Keratinocyte (primary cell): ENCODE results near the gene RBFOX1. TPM values are rescaled to one million over a fixed set of nuclear protein-coding genes. Genes with fewer than 3 reads are reported as not detected.

ENCODE experiments used
- DNase-seq: peaks from one replicate; pipeline ENCODE4 v3.0.0-alpha.2; 2011; ENCODE audit warnings: low read depth, missing footprints, low spot score
- FAIRE-seq: peaks from 2 replicates; lab custom pipeline; 2011; peaks lifted over from hg19 to GRCh38; lab: Jason Lieb, UNC
- H2AFZ ChIP-seq: 2 replicates; pipeline ENCODE4 v1.6.0; 2012; ENCODE audit warnings: low read length, control low read depth, inconsistent platforms; ENCODE audit not compliant: control insufficient read depth
- H3K27ac ChIP-seq: 2 replicates; pipeline ENCODE4 v1.5.1; 2011; ENCODE audit warnings: low read length; ENCODE audit not compliant: control insufficient read depth, insufficient read depth
- H3K27me3 ChIP-seq: 3 replicates; pipeline ENCODE4 v1.6.0; 2011; ENCODE audit warnings: low read length; ENCODE audit not compliant: control insufficient read depth, insufficient read depth; ENCODE audit errors: extremely low read depth
- H3K36me3 ChIP-seq, 2 experiments: 2 replicates in 1 of 2; 3 replicates in 1 of 2; pipeline ENCODE4 v1.5.1; 2011; ENCODE audit warnings: low read length in 2 of 2, mild to moderate bottlenecking in 1 of 2; ENCODE audit not compliant: control insufficient read depth in 2 of 2, insufficient read depth in 2 of 2; ENCODE audit errors: extremely low read depth in 1 of 2
- H3K4me1 ChIP-seq: 3 replicates; pipeline ENCODE4 v1.5.1; 2011; ENCODE audit warnings: low read length; ENCODE audit not compliant: control insufficient read depth, insufficient read depth; ENCODE audit errors: extremely low read depth
- H3K4me2 ChIP-seq: 3 replicates; pipeline ENCODE4 v1.6.0; 2011; ENCODE audit warnings: low read depth, low read length; ENCODE audit not compliant: control insufficient read depth, insufficient read depth; ENCODE audit errors: extremely low read depth
- H3K4me3 ChIP-seq, 3 experiments: fragments of 200-600 bp in 1 of 3; sonication (generic) in 1 of 3; 2 replicates in 2 of 3; 3 replicates in 1 of 3; pipeline ENCODE4 v1.5.1; 2011 to 2016; ENCODE audit warnings: low read length in 3 of 3, mild to moderate bottlenecking in 3 of 3, control low read depth in 2 of 3, inconsistent platforms in 1 of 3, low read depth in 1 of 3, mixed read lengths in 1 of 3, mixed run types in 1 of 3, moderate library complexity in 1 of 3; ENCODE audit not compliant: control insufficient read depth in 2 of 3, insufficient read depth in 2 of 3; ENCODE audit errors: extremely low read depth in 1 of 3
- H3K79me2 ChIP-seq: 2 replicates; pipeline ENCODE4 v1.6.0; 2012; ENCODE audit warnings: low read length; ENCODE audit not compliant: control insufficient read depth, insufficient read depth
- H3K9ac ChIP-seq: 3 replicates; pipeline ENCODE4 v1.6.0; 2011; ENCODE audit warnings: low read length; ENCODE audit not compliant: control insufficient read depth, insufficient read depth; ENCODE audit errors: extremely low read depth
- H3K9me1 ChIP-seq: 3 replicates; pipeline ENCODE4 v1.6.0; 2011; ENCODE audit warnings: low read length; ENCODE audit not compliant: control insufficient read depth, insufficient read depth; ENCODE audit errors: extremely low read depth
- H3K9me3 ChIP-seq: 2 replicates; pipeline ENCODE4 v1.5.1; 2012; ENCODE audit warnings: low read depth, low read length; ENCODE audit not compliant: control insufficient read depth
- H4K20me1 ChIP-seq: 3 replicates; pipeline ENCODE4 v1.6.0; 2011; ENCODE audit warnings: low read length; ENCODE audit not compliant: control insufficient read depth, insufficient read depth; ENCODE audit errors: extremely low read depth
- EZH2 ChIP-seq: IDR thresholded peaks from one replicate; pipeline ENCODE4 v1.6.1; 2012; ENCODE audit warnings: inconsistent platforms, mild to moderate bottlenecking, low read length, moderate library complexity
- dilution Hi-C: fragments of 300-500 bp; cut with MboI; formaldehyde crosslinking; loops from one replicate; pipeline ENCODE4 v1.7.0; 2020; ENCODE audit warnings: low sequenced_read_pairs; ENCODE audit not compliant: extremely low pct_ligation_motif_present
- polyA plus RNA-seq, 5 experiments: library from polyadenylated mRNA; depleted of rRNA in 3 of 5; stranded (reverse) in 3 of 5; stranded (forward) in 1 of 5; unstranded in 1 of 5; fragments of >200 nt; gene quantifications; 1 replicate in 1 of 5; 2 replicates in 3 of 5; 3 replicates in 1 of 5; pipeline versions ENCODE4 v1.2.1 to v1.2.3, GENCODE V29; 2011 to 2012; ENCODE audit warnings: missing spikeins in 2 of 5, low read depth in 1 of 5, low replicate concordance in 1 of 5
- TF ChIP-seq, protein P1 (sequence below), 3 experiments: IDR thresholded peaks in 1 of 3; conservative IDR thresholded peaks in 1 of 3; optimal IDR thresholded peaks in 1 of 3; 2 replicates in 2 of 3; 3 replicates in 1 of 3; pipeline versions ENCODE3 to v1.5.1; 2011; ENCODE audit warnings: low read length in 3 of 3, mild to moderate bottlenecking in 3 of 3, moderate library complexity in 2 of 3, control low read depth in 1 of 3, inconsistent platforms in 1 of 3; ENCODE audit not compliant: insufficient read depth in 2 of 3; ENCODE audit errors: extremely low read depth in 1 of 3

The RBFOX1 gene
- polyA plus RNA-seq, 1 donor (not counting 4 experiments of a cell fraction or from before 2014, with no cell fraction given): not detected

DNA sequence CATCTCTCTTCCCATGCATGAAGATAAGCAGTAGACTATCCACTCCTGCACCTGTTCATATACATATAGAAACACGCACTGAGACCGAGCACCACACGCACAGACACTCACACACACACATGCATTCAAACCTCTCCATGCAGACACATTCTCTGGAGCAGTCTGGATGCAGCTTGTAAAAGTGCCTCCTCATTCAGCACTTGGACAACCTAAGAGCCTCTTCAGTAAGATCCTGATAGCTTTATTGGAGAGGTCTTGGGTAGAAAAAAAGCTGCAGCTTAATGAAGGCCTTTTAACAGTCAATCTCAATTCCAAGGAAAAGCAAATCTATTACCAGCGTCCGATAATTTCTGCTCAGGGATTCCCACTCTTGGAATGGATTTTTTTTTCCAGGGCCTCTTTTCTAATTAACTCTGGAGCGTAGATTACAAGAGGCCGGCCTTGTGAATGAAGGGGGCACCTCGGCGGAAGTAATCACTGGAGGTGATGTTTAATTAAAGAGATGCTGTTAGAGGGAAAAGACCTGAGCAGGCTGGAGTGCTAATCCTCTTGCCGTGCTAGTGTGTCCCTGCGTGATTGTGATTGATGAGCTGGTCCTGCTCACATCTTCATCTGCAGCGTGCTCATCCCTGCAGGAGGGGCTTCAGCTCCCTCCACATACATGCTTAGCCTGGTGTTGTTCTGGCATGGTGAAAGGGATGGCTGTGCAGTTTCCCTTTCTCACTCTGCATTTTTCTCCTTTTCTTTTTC is 155.1 kb downstream of the RBFOX1 start:
- DNase-seq (no peak), FAIRE-seq (no peak)
- no peak overlapping the region for H3K4me2 ChIP-seq
- H3K9me1 ChIP-seq: no peaks in the 10 kb centered on the region
- H4K20me1 ChIP-seq: no peaks in the 10 kb centered on the region
- dilution Hi-C loops: no loop called here
- no peak overlapping the region for H3K4me3 ChIP-seq
- no peak overlapping the region for H2AFZ ChIP-seq
- H3K4me1 ChIP-seq: no peaks in the 10 kb centered on the region
- no peak overlapping the region for H3K27ac ChIP-seq
- H3K9ac ChIP-seq: no peak overlapping the region
- no peaks in the 10 kb centered on the region for H3K36me3 ChIP-seq
- TF ChIP-seq, protein P1, sequence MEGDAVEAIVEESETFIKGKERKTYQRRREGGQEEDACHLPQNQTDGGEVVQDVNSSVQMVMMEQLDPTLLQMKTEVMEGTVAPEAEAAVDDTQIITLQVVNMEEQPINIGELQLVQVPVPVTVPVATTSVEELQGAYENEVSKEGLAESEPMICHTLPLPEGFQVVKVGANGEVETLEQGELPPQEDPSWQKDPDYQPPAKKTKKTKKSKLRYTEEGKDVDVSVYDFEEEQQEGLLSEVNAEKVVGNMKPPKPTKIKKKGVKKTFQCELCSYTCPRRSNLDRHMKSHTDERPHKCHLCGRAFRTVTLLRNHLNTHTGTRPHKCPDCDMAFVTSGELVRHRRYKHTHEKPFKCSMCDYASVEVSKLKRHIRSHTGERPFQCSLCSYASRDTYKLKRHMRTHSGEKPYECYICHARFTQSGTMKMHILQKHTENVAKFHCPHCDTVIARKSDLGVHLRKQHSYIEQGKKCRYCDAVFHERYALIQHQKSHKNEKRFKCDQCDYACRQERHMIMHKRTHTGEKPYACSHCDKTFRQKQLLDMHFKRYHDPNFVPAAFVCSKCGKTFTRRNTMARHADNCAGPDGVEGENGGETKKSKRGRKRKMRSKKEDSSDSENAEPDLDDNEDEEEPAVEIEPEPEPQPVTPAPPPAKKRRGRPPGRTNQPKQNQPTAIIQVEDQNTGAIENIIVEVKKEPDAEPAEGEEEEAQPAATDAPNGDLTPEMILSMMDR (optimal IDR thresholded peaks at IDR 0.05 in 1 of 3, IDR thresholded peaks at IDR 0.05 in 1 of 3, conservative IDR thresholded peaks at IDR 0.05 in 1 of 3; ENCODE audit: extremely low read depth in 1 of 3, insufficient read depth in 2 of 3, low read length in 3 of 3): no peak
- TF ChIP-seq EZH2: no peak
- peaks cover 2% of the 10 kb centered on the region for H3K9me3 ChIP-seq
- H3K79me2 ChIP-seq: no peaks in the 10 kb centered on the region
- H3K27me3 ChIP-seq: no peaks in the 10 kb centered on the region

DNA sequence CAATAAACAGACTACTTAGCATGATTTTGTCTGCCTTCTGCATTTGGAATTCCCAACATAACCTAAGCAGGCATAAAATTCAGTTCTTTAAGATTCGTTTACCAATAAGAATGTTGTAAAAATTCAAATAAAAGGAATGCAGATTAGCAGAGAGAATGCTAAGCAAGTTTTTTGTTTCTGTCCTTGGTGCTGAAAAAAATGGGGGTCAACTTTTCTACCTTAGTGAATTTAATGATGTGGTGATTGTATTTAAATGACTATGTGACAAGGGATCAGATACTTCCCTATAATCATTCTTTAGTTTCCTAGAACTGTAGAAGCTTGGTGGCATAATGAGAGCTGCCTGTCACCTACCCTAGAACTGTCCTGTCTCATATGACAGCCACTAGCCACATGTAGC is 159.5 kb downstream of the RBFOX1 start:
- H3K27me3 ChIP-seq: no peaks in the 10 kb centered on the region
- H3K4me2 ChIP-seq: no peak overlapping the region
- no peaks in the 10 kb centered on the region for H4K20me1 ChIP-seq
- H3K4me1 ChIP-seq: no peaks in the 10 kb centered on the region
- H3K9me3 ChIP-seq: peaks cover 2% of the 10 kb centered on the region
- no peak for TF ChIP-seq EZH2
- TF ChIP-seq, protein P1 (optimal IDR thresholded peaks at IDR 0.05 in 1 of 3, IDR thresholded peaks at IDR 0.05 in 1 of 3, conservative IDR thresholded peaks at IDR 0.05 in 1 of 3; ENCODE audit: extremely low read depth in 1 of 3, insufficient read depth in 2 of 3, low read length in 3 of 3): no peak
- dilution Hi-C loops: no loop called here
- H3K36me3 ChIP-seq: no peaks in the 10 kb centered on the region
- FAIRE-seq (no peak), DNase-seq (no peak)
- H3K9me1 ChIP-seq: no peaks in the 10 kb centered on the region
- H3K27ac ChIP-seq: no peak overlapping the region
- no peak overlapping the region for H2AFZ ChIP-seq
- no peaks in the 10 kb centered on the region for H3K79me2 ChIP-seq
- H3K9ac ChIP-seq: no peak overlapping the region
- H3K4me3 ChIP-seq: no peak overlapping the region
